Activated T-helper 17 cell treated with anti-CD3 and anti-CD28 coated beads, Interleukin-2, amount 50 U/mL, for 72 hours (primary cell): ENCODE data around the gene MANBA. TPM values are rescaled to one million over a fixed set of nuclear protein-coding genes. Genes with fewer than 3 reads are reported as not detected.

ENCODE experiments used
- ATAC-seq: fragments of 150-1000 bp; cut with Tn5 transposase; replicated peaks from 2 replicates; pipeline ENCODE4 v1.10.0; 2021; ENCODE audit warnings: mild to moderate bottlenecking, moderate library complexity
- H3K27ac Mint-ChIP-seq: one replicate; pipeline ENCODE4 v1.8.0; 2022; ENCODE audit warnings: mixed read lengths
- H3K27me3 Mint-ChIP-seq: one replicate; pipeline ENCODE4 v1.8.0; 2022; ENCODE audit warnings: mixed read lengths
- H3K36me3 Mint-ChIP-seq: one replicate; pipeline ENCODE4 v1.8.0; 2022; ENCODE audit warnings: low read depth, mild to moderate bottlenecking, mixed read lengths
- H3K4me1 Mint-ChIP-seq: one replicate; pipeline ENCODE4 v1.8.0; 2022; ENCODE audit warnings: mixed read lengths
- H3K4me3 Mint-ChIP-seq: one replicate; pipeline ENCODE4 v1.8.0; 2022; ENCODE audit warnings: mild to moderate bottlenecking, mixed read lengths
- H3K9me3 Mint-ChIP-seq: one replicate; pipeline ENCODE4 v1.8.0; 2022; ENCODE audit warnings: mixed read lengths
- total RNA-seq, 2 donors: library from RNA; stranded (reverse); gene quantifications; one replicate each; pipeline ENCODE4 v1.2.3, GENCODE V29; 2022

The MANBA gene
- total RNA-seq, 2 donors from 2014 or later = 10.0 to 13.6 TPM

DNA sequence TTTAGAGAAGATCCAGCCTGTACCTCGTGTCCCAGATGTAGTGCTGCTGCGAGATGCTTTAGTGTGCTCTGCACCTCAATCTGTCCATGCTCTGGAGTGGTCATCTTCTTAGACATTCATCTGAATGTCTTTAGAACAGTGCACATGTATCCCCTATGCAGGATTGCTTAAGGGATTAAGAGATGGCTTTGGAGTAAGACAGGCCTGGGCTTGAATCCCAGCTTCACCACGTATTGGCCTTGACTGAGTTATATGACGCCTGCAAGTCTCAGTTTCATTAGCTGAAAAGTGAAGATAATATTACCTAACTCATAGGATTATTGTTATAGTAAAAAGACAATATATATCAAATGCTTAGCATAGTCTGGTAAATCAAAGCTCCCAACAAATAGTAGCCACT is 161.3 kb downstream of the MANBA start:
- Mint-ChIP-seq H3K4me3 (peak overlapping the region; percentile 71), H3K9me3 (no peaks in the 10 kb centered on the region), H3K27me3 (no peaks in the 10 kb centered on the region), H3K36me3 (peaks cover 100% of the 10 kb centered on the region), H3K4me1 (peaks cover 59% of the 10 kb centered on the region), H3K27ac (peak overlapping the region; percentile 94)
- no peak for ATAC-seq

DNA sequence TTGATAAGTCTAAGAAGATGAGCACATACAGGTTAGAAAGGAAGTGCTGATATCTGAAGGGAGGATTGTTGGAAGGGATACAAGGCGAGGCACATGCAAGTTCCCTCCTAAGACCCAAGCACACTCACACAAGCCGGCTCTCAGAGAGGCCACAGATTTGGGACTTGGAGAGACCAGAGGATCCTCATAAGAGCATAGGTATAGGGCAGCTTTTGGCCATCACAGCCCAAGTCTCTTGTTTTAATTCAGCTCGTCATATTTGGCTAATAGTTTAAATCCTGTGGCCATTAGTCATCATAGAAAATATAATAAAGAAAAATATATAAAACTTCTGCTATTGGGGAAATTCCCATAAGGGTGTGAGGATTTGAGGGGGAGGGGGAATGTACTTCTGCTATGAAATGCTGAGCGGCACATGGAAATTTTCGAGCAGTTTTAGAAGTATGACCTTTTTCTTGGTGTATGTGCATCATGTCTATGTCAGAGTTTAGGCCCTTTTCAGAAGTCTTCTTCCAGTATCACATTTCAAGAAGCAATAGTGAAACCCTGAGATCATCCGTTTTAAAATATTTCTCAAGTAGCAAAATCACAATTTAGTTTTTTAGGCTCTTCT is 161.9 kb downstream of the MANBA start:
- Mint-ChIP-seq H3K4me3 (peak overlapping the region; percentile 71), H3K4me1 (peaks cover 62% of the 10 kb centered on the region), H3K36me3 (peaks cover 100% of the 10 kb centered on the region), H3K9me3 (no peaks in the 10 kb centered on the region), H3K27ac (peak overlapping the region; percentile 94), H3K27me3 (no peaks in the 10 kb centered on the region)
- ATAC-seq = peak; percentile 79

DNA sequence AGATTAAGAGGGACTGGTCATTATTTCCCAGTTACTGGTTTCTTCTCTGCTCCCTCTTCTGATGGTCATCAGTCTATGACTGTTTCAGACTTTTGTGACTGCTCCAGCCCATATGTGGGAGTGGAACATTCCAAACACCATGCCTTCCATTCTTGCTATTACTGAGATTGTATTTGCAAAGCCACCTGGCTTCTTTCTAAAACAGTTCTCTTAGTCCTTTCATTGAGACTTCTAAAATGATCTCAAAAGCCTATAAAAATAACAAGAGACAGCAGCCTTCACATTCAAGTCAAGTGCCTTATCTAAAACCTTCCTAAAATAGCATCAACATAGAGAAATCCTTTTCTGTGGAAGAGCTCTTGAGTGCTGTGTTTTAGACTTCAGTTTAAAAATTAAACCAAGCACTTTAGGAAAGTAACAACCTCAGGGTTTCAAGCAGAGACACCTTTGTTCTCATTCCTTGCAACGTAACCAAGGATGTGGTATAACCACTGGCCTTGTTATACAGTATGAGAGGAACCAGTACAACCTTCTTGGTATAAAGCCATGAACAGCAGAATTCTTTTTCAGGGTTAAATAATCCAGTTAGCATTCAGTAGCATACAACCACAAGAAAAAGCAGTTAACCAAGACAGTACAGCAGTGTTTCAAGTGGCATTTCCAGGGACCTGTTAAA is 162.5 kb downstream of the MANBA start:
- no peaks in the 10 kb centered on the region for H3K9me3 Mint-ChIP-seq
- peaks cover 59% of the 10 kb centered on the region for H3K4me1 Mint-ChIP-seq
- H3K36me3 Mint-ChIP-seq = peaks cover 98% of the 10 kb centered on the region
- H3K4me3 Mint-ChIP-seq = peak overlapping the region; percentile 71
- no peaks in the 10 kb centered on the region for H3K27me3 Mint-ChIP-seq
- ATAC-seq = peak; percentile 73
- peak overlapping the region; percentile 94 for H3K27ac Mint-ChIP-seq

DNA sequence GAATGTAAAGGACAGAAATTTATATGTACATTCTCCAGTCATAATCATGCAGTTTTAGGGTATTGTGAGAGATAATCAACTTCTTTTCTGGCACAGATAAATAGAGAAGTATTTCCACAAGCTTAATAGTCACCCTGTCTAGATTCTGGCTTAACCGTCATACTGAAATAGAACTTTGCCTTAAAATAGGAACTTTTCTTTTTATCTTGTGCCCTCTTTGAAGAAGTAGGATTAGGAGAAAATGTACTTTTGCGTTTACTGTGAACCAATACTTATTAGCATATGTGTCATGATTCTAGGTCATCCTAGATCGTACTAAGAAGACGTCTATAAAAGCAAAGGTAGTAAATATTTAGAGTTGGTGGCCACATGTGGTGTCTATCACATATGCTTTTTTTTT is 164.2 kb downstream of the MANBA start:
- Mint-ChIP-seq H3K4me1 (peaks cover 75% of the 10 kb centered on the region), H3K4me3 (peak overlapping the region; percentile 71), H3K36me3 (peaks cover 98% of the 10 kb centered on the region), H3K27me3 (no peaks in the 10 kb centered on the region), H3K27ac (peak overlapping the region; percentile 15), H3K9me3 (no peaks in the 10 kb centered on the region)
- ATAC-seq = peak; percentile 31

DNA sequence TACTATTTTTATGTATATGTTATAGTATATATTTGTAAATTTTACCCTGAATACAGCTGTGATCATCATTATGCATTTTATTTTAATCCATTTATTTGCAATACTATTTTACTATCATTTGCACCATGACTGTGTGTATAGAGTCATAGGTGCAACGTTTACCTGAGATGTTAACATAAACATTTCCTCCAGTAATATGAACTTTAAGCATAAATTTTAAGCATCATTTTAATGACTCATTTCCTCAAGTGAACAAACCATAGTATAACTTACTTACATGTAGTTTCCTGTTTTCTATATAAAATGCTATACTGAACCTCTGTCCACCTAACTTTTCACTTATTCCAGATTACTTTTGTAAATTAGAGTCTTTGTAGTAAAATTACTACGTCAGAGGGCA is 166.8 kb downstream of the MANBA start:
- Mint-ChIP-seq H3K9me3 (no peaks in the 10 kb centered on the region), H3K36me3 (peaks cover 98% of the 10 kb centered on the region), H3K4me1 (peaks cover 83% of the 10 kb centered on the region), H3K4me3 (peak overlapping the region; percentile 44), H3K27me3 (no peaks in the 10 kb centered on the region), H3K27ac (peak overlapping the region; percentile 71)
- no peak for ATAC-seq

DNA sequence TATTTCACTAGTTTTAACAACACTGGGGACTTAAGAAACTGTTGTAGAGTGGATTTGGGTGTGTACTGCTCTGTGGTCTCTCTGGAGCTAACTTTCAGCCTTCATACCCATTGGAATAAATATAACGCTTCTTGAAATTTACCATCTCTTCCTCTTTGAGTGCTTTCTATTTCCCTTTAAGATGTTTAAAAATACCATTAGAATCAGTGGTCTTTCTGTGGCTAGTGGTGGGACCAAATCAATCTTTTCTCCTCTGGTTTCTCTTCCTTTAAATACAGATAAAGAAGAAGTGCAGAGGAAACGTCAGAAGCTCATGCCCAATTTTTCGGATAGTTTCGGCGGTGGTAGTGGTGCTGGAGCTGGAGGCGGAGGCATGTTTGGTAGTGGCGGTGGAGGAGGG is 167.6 kb downstream of the MANBA start:
- H3K27ac Mint-ChIP-seq = peak overlapping the region; percentile 77
- H3K9me3 Mint-ChIP-seq = peaks cover under 1% of the 10 kb centered on the region
- H3K4me1 Mint-ChIP-seq = peaks cover 77% of the 10 kb centered on the region
- H3K4me3 Mint-ChIP-seq = peak overlapping the region; percentile 11
- ATAC-seq = no peak
- no peaks in the 10 kb centered on the region for H3K27me3 Mint-ChIP-seq
- peaks cover 98% of the 10 kb centered on the region for H3K36me3 Mint-ChIP-seq

DNA sequence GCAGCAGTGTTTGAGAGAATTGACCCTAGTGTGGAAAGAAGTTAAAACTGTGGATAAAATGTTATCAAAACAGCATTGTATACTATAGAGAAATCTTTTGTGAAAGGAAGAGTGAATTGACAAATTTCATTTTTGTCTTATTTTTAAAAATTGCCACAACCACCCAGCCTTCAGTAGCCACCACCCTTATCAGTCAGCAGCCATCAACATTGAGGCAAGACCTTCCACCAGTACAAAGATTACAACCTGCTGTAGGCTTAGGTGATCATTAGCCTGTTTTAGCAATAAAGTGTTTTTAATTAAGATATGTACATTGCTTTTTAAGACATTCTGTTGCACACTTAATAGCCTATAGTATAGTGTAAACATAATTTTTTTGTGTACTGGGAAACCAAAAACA is 168.5 kb downstream of the MANBA start:
- Mint-ChIP-seq H3K27ac (peak overlapping the region; percentile 77), H3K9me3 (peaks cover 3% of the 10 kb centered on the region), H3K27me3 (no peaks in the 10 kb centered on the region), H3K4me3 (peak overlapping the region; percentile 15), H3K36me3 (peaks cover 98% of the 10 kb centered on the region), H3K4me1 (peaks cover 76% of the 10 kb centered on the region)
- no peak for ATAC-seq

DNA sequence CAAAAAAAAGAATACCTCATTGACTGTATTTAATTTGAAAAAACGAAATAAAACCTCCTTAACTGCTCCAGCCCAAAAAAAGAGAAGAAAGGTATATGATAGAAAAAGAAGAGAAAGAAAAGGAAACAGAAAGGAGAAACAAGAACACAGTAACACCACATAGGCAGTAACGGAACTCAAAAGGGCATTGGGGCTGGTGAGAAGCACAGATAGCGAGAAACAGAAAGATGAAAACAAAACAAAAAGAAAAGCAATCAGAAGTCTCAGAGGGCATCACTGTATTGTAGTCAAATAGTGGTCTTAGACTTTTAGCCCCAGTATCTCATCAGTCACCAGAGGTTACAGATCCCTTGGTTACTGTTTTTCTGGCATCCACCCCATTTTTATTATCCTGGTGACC is 171.0 kb downstream of the MANBA start:
- Mint-ChIP-seq H3K36me3 (peaks cover 98% of the 10 kb centered on the region), H3K27me3 (no peaks in the 10 kb centered on the region), H3K4me1 (peaks cover 82% of the 10 kb centered on the region), H3K4me3 (peak overlapping the region; percentile 35), H3K27ac (peak overlapping the region; percentile 84), H3K9me3 (peaks cover 3% of the 10 kb centered on the region)
- no peak for ATAC-seq

DNA sequence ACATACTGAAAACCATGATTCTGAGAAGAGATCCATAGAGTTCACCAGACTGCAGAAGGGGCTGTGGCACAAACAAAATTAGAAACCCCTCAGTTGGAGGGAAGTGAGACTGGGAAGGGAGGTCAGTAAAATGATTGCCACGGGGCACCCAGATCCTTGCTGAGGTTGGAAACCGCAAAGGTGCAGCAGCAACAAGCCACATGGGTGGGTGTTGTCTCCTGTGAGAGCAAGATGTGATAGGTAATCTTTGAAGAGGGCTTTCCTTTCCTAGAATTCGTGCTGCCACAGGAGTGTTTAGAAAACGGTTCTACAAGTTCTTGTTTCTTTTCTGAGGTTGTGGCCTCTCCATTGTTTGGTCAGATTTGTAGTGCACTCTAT is 174.1 kb downstream of the MANBA start:
- Mint-ChIP-seq H3K4me3 (peak overlapping the region; percentile 53), H3K4me1 (peaks cover 61% of the 10 kb centered on the region), H3K9me3 (peaks cover 3% of the 10 kb centered on the region), H3K27ac (peak overlapping the region; percentile 58), H3K27me3 (no peaks in the 10 kb centered on the region), H3K36me3 (peaks cover 100% of the 10 kb centered on the region)
- ATAC-seq = peak; percentile 67

DNA sequence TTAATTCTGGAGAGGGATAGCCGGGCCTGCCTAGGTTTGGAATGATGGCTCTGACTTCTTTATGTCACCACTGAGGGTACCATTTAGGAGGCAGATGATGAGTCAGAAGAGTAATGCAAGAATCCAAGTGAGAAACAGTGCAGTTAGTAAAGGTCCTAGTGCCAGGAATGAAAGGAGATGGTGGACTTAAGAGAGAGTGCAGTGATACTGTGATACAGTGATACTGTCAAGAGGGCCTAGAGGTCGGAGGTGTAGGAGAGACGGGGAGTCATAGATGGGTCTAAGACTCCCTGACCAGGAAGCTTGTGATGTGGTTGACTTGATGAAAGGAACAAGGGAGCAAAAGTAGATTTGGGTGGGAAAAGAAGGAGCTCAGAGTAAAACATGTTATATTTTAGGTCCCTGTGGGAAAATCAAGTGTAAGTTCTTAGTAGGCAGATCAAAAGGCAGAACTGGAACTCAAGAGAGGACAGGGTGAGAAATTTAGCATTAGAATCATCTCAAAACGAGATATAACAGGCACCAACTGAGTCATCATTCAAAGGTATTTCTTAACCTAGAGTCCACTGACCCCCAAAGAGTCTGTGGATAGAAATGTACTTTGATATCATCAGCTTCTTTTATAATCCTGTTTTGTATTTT is 174.6 kb downstream of the MANBA start:
- Mint-ChIP-seq H3K4me3 (peak overlapping the region; percentile 53), H3K36me3 (peaks cover 100% of the 10 kb centered on the region), H3K4me1 (peaks cover 62% of the 10 kb centered on the region), H3K27me3 (no peaks in the 10 kb centered on the region), H3K27ac (peak overlapping the region; percentile 58), H3K9me3 (peaks cover 3% of the 10 kb centered on the region)
- peak; percentile 67 for ATAC-seq

DNA sequence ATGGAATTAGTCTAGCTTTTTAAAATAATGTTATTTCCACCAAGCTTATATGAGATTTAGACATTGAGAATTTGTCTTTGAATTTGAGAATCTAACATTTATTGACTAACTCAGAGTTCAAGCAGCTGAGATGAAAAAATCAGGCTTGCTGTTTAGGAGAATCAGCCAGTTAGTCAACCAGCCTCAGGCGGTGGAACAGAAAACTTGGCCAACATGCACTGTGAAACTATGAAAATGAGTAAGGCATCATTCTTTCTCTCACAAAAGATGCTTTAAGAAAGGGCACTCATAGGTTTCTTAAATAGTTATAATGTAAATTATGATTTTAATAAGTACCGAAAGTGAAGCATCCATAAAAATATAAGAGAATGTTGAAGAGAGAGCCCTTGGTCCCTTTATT is 175.4 kb downstream of the MANBA start:
- ATAC-seq = peak; percentile 57
- Mint-ChIP-seq H3K4me3 (peak overlapping the region; percentile 53), H3K36me3 (peaks cover 100% of the 10 kb centered on the region), H3K4me1 (peaks cover 59% of the 10 kb centered on the region), H3K27ac (peak overlapping the region; percentile 58), H3K27me3 (no peaks in the 10 kb centered on the region), H3K9me3 (peaks cover 3% of the 10 kb centered on the region)

DNA sequence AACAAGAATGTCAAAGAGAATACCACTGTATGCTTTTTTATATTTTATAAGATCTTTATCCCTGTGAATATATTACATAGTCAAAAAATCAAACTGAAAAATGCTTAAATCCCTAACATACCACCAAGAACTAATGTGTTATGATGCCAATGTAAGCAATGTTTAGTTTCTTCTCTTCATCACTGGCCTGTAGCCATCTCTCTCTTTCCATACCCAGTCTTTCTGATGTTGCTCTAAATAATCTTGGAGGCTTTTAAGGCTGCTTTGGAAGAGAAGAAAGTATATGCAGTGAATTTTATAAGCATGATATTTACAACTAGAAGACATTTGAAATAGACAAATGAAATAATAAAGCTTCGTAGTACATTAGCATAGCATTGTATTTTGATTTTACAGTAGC is 176.7 kb downstream of the MANBA start:
- Mint-ChIP-seq H3K9me3 (peaks cover 3% of the 10 kb centered on the region), H3K36me3 (peaks cover 100% of the 10 kb centered on the region), H3K27ac (no peak overlapping the region), H3K4me1 (peaks cover 53% of the 10 kb centered on the region), H3K4me3 (no peak overlapping the region), H3K27me3 (no peaks in the 10 kb centered on the region)
- ATAC-seq = no peak
